ENCODE data around the gene UMAD1.

The UMAD1 gene

DNA sequence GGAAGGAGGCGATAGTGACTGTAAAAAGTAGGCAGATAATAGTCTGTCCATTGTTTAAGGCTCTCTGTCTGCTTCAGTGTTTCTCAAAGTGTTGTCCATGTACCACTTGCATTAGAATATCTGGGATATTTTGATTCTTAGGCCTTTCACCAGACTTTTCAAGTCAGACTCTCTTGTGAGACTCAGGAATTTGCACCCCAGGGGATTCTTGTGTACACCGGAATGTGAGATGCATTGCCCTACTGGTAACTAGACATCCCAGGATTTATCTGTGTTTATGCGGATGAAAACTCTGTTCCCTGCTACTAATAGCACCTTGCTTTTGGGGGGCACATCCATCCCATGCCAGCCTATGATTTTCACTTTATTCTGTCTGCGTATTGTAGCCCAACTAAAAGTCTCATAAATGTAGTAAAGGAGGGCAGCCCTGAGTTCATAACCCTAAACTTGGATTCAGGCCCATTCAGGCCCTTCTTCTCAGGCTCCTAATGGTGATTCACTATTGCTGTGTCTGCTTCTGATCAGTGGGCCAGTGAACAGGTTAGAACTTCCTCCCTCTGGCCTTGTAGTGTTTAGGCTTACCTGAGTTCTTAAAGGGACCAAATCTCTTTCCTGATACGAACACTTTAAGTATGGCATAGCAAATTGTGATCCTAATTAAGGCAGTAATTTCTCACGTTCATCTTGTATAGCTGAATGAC lies 149.6 kb downstream of the UMAD1 start:
- no peak for TF ChIP-seq POLR2AphosphoS5 (IDR thresholded peaks at IDR 0.05; ENCODE audit: low read depth, low read length)
- no peak for TF ChIP-seq TAF1 (IDR thresholded peaks at IDR 0.05; ENCODE audit: borderline replicate concordance, insufficient read depth, low read length)
- TF ChIP-seq, protein P1, sequence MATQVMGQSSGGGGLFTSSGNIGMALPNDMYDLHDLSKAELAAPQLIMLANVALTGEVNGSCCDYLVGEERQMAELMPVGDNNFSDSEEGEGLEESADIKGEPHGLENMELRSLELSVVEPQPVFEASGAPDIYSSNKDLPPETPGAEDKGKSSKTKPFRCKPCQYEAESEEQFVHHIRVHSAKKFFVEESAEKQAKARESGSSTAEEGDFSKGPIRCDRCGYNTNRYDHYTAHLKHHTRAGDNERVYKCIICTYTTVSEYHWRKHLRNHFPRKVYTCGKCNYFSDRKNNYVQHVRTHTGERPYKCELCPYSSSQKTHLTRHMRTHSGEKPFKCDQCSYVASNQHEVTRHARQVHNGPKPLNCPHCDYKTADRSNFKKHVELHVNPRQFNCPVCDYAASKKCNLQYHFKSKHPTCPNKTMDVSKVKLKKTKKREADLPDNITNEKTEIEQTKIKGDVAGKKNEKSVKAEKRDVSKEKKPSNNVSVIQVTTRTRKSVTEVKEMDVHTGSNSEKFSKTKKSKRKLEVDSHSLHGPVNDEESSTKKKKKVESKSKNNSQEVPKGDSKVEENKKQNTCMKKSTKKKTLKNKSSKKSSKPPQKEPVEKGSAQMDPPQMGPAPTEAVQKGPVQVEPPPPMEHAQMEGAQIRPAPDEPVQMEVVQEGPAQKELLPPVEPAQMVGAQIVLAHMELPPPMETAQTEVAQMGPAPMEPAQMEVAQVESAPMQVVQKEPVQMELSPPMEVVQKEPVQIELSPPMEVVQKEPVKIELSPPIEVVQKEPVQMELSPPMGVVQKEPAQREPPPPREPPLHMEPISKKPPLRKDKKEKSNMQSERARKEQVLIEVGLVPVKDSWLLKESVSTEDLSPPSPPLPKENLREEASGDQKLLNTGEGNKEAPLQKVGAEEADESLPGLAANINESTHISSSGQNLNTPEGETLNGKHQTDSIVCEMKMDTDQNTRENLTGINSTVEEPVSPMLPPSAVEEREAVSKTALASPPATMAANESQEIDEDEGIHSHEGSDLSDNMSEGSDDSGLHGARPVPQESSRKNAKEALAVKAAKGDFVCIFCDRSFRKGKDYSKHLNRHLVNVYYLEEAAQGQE (IDR thresholded peaks at IDR 0.05; ENCODE audit: insufficient read depth in 1 of 2, low read depth in 2 of 2, low read length in 2 of 2), result no peak
- no peak for TF ChIP-seq SIN3A (IDR thresholded peaks at IDR 0.05; ENCODE audit: borderline replicate concordance, insufficient read depth, low read length)
- no peak for TF ChIP-seq FOXP2 (optimal IDR thresholded peaks at IDR 0.05; ENCODE audit: borderline replicate concordance, extremely low read depth, extremely low read length, insufficient read depth)

DNA sequence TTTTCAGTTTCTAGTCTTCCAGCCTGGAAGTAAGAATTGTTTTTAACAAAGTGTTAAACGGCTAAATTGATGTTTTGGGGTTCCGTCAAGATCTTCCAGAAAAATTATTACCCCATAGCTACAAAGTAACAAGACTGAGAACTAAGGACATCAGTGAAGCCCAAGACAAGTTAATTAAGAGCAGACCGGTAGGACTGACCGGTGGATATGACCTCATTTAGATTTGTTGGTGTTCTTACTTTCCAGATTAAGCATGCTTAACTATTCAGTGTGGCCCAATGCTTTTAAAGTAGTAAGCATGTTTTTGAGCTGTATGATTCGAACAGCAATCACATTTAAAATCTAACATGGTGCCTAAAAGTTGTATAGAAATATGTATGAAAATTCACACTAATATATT lies 151.0 kb downstream of the UMAD1 start:
- TF ChIP-seq TAF1 (IDR thresholded peaks at IDR 0.05; ENCODE audit: borderline replicate concordance, insufficient read depth, low read length) (no peak), FOXP2 (optimal IDR thresholded peaks at IDR 0.05; ENCODE audit: borderline replicate concordance, extremely low read depth, extremely low read length, insufficient read depth) (no peak), POLR2AphosphoS5 (IDR thresholded peaks at IDR 0.05; ENCODE audit: low read depth, low read length) (no peak), SIN3A (IDR thresholded peaks at IDR 0.05; ENCODE audit: borderline replicate concordance, insufficient read depth, low read length) (no peak)
- TF ChIP-seq, protein P1 (IDR thresholded peaks at IDR 0.05; ENCODE audit: insufficient read depth in 1 of 2, low read depth in 2 of 2, low read length in 2 of 2), result no peak

DNA sequence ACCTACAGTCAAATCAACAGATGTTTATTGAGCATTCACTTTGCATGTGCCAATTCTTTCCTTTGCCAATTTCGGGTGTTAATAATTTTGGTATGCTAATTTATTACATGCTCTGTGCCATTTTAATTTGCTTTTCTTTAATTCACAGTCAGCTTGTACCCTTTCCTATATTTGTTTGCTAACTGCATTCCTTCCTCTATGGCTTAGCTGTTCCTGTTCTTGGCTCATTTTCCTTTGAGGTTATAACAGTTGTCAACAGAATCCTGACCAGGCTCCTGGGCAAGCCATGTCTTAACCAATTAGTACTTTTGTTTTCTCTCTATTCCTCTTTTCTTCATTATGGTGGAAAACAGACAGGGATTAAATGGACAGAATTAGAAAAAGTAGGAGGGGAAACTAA lies 151.5 kb downstream of the UMAD1 start:
- TF ChIP-seq SIN3A (IDR thresholded peaks at IDR 0.05; ENCODE audit: borderline replicate concordance, insufficient read depth, low read length) (no peak), FOXP2 (optimal IDR thresholded peaks at IDR 0.05; ENCODE audit: borderline replicate concordance, extremely low read depth, extremely low read length, insufficient read depth) (no peak), POLR2AphosphoS5 (IDR thresholded peaks at IDR 0.05; ENCODE audit: low read depth, low read length) (no peak), TAF1 (IDR thresholded peaks at IDR 0.05; ENCODE audit: borderline replicate concordance, insufficient read depth, low read length) (no peak)
- TF ChIP-seq, protein P1 (IDR thresholded peaks at IDR 0.05; ENCODE audit: insufficient read depth in 1 of 2, low read depth in 2 of 2, low read length in 2 of 2), result no peak

DNA sequence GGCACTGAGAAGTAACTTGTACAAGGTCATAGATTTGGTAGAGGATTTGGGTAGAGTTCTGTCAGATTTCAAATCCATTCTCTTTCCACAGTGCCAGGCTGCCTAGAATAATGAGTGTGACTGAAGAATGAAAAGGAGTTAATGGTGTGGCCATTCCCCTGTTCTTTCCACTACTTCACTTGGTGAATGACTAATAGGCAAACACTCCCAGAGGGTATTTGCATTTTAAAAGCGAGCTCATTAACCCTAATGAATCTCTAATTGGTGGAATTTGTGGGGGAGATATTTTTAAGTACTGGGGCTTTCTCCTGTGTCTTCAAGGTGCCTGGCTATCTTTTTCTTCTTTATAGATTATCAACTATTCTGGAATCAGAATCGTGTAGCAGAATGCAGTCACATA lies 152.7 kb downstream of the UMAD1 start:
- TF ChIP-seq TAF1 (IDR thresholded peaks at IDR 0.05; ENCODE audit: borderline replicate concordance, insufficient read depth, low read length), result no peak
- no peak for TF ChIP-seq SIN3A (IDR thresholded peaks at IDR 0.05; ENCODE audit: borderline replicate concordance, insufficient read depth, low read length)
- TF ChIP-seq, protein P1 (IDR thresholded peaks at IDR 0.05; ENCODE audit: insufficient read depth in 1 of 2, low read depth in 2 of 2, low read length in 2 of 2), result no peak
- TF ChIP-seq POLR2AphosphoS5 (IDR thresholded peaks at IDR 0.05; ENCODE audit: low read depth, low read length), result no peak
- no peak for TF ChIP-seq FOXP2 (optimal IDR thresholded peaks at IDR 0.05; ENCODE audit: borderline replicate concordance, extremely low read depth, extremely low read length, insufficient read depth)
